ENCODE results near the gene TAF6L.
"Not testable (repeated sequence)": the region's sequence is repeated elsewhere in the genome, so short reads cannot be mapped to it uniquely, and the experiment has no call there.

The TAF6L gene, protein sequence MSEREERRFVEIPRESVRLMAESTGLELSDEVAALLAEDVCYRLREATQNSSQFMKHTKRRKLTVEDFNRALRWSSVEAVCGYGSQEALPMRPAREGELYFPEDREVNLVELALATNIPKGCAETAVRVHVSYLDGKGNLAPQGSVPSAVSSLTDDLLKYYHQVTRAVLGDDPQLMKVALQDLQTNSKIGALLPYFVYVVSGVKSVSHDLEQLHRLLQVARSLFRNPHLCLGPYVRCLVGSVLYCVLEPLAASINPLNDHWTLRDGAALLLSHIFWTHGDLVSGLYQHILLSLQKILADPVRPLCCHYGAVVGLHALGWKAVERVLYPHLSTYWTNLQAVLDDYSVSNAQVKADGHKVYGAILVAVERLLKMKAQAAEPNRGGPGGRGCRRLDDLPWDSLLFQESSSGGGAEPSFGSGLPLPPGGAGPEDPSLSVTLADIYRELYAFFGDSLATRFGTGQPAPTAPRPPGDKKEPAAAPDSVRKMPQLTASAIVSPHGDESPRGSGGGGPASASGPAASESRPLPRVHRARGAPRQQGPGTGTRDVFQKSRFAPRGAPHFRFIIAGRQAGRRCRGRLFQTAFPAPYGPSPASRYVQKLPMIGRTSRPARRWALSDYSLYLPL

DNA sequence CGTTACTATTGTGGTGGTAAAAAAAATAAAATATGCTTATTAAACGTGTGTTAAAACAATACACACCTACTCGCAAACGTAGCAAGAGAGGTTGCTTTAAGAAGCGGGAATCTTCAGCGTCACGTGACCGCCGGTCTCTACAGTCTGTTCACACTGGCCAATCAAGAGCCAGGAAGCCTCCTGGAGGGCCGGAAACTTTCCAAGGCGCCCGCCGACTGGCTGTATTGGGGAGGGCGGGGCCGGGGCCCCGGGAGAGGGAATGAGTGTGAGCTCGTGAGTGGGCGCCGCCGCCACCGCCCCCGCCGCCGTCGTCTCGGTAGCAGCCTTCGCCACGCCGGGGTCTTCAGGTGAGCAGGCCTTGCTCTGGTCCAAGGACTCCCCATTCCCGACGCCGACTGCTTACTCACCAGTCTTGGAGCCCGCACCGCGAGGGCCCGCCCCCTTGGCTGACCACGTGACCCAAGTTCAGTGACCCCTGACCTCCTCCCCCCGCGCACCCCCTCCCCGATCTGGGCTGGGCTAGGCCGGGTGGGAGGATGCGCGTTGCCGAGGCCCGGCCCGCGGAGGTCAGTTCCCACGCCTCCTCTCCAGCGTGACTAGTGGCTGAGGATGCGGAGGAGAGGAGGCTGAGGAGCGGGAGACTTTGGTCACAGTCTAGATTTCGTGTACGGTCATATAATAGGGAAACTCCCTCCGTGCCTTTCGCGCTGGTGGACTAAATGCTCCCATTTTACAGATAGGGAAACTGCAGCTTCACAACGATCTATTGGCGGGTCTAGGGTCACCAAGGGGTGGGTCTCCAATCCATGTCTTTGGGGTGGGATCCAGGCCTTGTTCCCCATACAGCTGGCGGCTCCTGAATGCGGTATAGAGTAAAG lies at the start of gene TAF6L:
Gene TAF6L (plus strand): TSS at position 253 of the 878 bp plus-strand sequence. CDS start 4,388 bp downstream, outside the sequence.
- peak; percentile 92 for DNase-seq (ENCODE audit: low read depth in 2 of 2)

DNA sequence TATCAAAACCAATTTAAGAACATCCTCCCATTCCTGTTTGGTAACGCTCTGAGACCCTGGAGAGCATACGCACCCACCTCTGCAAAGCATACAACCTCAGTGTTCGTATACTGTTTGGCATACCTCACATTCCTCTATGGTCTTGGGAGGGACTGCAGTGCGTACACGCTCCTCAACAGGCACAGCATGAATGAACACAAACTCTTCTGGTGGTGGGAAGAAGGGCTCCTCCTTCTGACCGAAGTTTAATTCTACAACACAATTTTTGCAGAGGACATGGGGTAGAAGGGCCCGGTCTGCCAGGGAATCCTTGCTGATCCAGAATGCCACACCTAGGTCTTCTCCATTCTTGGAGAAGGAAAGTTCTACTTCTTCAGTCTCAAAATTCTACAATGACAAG lies 49.2 kb upstream of the TAF6L start:
- DNase-seq (ENCODE audit: low read depth in 2 of 2) = no peak

DNA sequence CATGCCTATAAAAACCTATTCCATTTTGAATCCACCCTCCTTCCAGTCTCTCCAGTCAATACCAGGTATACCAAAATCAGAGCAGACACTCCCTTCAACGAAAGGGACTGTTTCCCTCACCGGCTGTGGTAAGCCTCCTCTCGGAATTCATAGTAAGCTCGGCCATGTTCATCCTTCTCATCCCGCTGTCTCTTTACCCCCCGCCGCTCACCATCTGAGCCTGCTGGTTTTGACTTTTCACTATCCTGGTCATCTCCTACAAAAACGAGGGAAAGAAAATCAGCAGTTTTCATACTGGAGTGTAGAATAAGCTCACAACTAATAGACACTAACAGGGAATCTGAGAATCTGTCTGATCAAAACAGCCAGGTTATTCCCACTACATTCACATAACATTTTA lies 47.0 kb upstream of the TAF6L start:
- no peak for DNase-seq (ENCODE audit: low read depth in 2 of 2)

DNA sequence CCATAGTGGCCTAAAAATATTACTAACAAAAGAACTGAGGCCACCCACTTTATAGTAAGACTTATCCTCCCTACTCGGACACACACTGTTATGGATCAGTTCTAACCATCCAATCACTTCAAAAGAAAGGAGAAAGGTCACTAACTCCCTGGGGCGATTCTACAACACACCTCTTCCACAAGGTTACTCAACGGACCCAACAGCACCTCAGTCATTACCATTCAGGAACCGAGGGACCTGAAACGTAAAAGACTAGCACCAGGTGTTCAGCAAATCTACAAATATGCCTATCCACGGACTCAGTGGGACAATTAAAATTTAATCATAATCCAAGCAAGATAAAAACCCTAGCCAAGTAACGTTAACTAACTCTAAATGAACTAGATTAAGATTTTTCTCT lies 45.5 kb upstream of the TAF6L start:
- DNase-seq (ENCODE audit: low read depth in 2 of 2) = no peak

DNA sequence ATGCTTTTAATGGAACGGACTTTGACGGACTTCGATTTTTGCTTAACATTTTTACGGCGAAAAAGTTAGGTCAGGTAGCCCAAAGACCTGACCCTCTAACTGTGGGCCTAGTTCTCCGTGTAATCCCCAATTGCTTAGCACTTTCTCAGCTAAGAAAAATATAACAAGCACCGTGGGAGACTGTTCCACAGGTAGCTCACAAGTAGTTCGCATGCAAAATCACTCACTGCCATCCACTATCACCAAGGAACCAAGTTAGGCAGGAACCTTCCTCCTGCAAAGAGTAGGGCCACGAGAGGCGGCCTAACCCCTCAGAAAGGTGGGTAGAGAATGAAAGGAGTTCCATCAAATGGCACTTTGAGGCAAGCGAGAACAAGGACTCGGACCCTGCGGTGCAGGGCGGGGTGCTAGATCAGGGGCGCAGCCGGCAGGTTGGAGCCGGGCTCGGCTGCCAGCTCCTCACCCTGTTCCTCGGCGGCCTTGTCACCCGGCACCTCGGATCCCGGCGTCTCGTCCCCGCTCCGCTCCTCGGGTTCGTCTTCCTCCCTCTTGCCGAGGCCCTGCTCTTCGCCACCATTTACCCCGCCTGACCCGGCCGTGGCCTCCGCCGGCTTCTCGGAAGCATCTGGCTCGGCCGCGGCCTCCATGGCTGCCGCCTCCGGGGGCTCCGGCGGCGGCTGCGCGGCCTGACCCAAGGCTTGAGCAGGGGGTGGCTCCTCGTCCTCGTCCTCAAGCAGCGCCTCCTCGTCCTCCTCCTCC lies 44.9 kb upstream of the TAF6L start:
- DNase-seq (ENCODE audit: low read depth in 2 of 2) = no peak

DNA sequence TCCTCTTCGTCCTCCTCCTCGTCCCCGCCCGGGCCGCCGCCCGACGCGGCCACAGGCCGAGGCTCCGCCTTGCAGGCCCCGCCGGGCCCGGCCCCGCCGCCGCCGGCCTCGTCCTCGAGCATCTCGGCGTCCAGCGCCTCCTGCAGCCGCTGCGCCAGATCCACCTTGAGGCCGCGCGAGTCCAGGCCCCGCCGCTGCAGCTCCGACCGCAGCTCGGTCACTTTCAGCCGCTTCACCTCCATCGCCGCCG lies 44.4 kb upstream of the TAF6L start:
- no peak for DNase-seq (ENCODE audit: low read depth in 2 of 2)

DNA sequence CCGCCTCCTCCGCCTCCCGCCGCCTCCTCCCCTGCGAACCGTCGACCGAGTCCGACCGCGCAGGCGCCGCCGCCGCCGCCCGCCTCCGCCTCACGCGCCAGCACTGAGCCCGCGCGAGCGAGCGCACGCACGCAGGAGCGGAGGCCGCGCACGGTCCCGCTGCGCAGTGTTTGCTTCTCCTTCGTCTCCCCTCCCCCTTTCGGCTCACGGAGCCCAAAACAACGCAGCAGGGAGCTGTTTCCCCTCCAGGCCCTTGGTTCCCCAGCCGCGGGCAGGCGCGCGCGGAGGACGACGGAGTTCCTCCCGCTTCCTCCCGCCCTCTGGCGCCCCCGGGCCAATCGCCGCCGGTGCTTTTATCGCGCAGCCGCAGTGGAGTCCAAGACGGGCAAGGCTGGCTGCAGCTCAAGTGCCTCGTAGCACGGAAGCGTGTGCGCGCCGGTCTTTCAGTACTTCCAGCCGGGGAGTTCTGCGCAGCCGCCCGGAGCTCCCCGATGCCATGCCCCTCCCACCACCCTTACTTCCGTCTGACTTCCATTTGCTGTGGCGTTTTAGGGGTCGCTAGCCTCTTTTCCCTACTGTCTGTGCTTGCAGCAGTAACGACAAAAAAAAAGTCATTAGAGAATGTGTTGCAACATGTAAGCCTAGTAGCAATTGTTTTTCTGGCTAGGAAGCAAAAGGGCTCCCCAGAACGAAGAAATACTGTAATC lies 43.9 kb upstream of the TAF6L start, which contains the start of gene HNRNPUL2:
Gene HNRNPUL2 (minus strand): TSS at position 293 of the 707 bp plus-strand sequence. CDS start 301 bp downstream, outside the sequence.
- DNase-seq (ENCODE audit: low read depth in 2 of 2) = peak; percentile 99

DNA sequence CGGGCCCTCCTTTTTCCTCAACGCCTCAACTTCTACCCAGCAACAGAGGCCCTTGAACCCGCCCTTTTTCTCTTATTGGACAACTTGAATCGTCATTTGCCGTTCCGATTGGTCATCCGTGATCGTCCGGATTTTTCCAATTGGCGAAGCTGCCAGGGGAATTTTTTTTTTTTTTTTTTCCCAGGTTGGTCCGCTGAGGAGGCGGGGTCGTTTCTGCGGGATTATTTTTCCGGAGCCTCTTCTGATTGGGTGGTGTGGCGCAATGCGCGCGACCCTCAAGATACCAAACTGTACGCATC lies 43.4 kb upstream of the TAF6L start:
- peak; percentile 74 to 76 for DNase-seq (ENCODE audit: low read depth in 2 of 2)

DNA sequence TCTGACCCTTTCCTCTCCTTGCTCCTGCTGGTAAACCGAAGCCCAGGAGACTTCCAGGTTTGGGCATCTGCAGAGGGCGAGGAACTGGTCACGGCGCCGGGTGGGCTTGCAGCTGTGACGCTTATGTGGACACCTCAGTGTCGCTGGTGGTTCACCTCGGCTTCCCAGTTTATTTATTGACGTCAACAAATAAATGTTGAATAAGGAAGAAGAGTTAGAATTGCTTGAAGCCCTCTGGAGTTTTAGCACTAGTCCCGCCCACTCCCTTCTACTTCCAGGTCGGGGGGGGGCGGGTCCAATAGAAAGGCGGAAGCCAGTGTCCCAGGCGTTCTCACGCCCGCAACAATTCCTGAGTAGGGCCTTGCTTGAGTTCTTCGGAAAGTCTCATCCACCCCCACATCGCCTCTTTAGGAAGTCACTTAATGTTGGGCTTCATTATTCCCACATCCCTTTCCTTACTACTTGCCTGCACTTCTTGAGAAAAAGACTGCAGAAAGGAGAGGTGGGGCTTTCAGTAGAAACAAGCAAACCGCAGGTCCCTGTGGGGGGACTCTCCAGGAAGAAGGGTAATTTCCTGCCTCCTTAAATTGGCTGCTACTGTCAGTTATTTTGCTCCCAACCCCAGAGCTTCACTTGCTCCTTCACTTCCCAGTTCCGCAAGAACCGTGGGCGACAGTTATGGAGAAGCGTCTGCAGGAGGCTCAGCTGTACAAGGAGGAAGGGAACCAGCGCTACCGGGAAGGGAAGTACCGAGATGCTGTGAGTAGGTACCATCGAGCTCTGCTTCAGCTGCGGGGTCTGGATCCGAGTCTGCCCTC lies 42.8 kb upstream of the TAF6L start, which contains the start of gene TTC9C:
Gene TTC9C (plus strand): TSS at position 316 of the 818 bp plus-strand sequence. CDS start 363 bp downstream, at position 679.
- DNase-seq (ENCODE audit: low read depth in 2 of 2) = peak; percentile 76 to 77

DNA sequence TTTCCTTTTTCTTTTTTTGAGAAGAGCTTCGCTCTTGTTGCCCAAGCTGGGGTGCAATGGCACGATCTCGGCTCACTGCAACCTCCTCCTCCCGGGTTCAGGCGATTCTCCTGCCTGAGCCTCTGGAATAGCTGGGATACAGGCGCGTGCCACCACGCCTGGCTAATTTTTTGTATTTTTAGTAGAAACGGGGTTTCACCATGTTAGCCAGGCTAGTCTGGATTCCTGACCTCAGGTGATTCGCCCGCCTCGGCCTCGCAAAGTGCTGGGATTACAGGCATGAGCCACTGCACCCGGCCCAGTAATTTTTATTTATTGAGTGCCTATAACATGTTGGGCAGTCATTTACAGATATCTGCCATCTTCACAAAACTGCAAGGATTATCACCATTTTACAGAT lies 41.1 kb upstream of the TAF6L start:
- not testable (repeated sequence) for DNase-seq (ENCODE audit: low read depth in 2 of 2)

DNA sequence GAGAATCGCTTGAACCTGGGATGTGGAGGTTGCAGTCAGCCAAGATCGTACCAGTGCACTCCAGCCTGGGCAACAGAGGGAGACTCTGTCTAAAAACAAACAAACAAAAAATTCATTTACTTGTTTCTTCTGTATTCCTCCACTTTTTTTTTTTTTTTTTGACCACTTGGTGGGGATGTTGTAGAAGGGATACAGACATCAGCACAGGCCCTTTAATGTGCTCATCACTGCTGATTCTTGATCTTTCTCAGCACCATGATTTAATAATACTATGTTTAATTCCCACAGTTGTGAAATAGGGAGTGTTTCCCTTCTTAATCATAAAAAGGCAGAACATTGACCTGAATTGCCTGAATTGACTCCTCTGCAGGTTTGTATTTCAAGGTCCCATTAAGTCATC lies 38.4 kb upstream of the TAF6L start:
- no peak for DNase-seq (ENCODE audit: low read depth in 2 of 2)

DNA sequence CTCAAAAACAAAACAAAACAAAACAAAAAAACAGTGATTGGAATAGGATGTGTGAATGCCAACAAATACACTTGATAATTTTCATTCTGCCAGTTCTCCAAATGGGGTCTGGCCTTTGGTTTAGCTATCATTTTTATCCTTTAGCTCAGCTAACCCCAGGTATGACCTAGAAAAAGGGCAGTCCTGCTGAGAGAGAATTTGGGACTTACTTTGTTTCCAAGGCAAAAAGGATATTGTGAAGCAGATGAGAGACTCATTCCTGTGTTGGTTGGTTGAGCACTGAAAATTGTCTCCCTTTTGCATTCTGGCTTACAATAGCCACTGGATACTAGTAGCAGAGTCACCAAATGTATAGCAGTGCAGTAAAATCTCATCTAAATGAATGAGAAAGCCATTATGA lies 34.0 kb upstream of the TAF6L start:
- no peak for DNase-seq (ENCODE audit: low read depth in 2 of 2)

DNA sequence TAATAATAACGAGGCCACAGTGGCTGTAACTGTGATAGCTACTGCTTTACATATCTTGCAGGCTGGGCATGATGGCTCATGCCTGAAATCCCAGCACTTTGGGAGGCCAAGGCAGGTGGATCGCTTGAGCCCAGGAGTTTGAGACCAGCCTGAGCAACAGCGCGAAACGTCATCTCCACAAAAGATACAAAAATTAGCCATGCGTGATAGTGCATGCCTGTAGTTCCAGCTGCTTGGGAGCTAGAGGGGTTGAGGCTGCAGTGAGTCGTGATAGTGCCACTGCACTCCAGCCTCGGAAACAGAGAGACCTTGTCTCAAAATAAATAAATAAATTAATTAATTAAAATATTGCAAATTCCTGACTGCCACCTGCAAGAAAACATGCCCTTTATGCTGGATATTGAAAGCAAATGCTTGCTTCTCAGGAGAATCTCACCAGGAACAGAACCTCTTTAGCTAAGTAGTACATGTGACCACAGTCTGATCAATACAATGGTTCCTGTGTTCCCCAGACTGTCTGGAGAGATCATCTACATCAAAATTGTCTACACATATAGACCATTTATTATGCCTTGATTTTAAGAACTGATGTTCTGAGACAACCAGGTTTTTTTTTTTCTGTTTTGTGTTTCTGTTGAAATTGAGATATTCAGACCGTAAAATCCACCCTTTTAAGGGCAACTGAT lies 23.6 kb upstream of the TAF6L start:
- no peak for DNase-seq (ENCODE audit: low read depth in 2 of 2)

DNA sequence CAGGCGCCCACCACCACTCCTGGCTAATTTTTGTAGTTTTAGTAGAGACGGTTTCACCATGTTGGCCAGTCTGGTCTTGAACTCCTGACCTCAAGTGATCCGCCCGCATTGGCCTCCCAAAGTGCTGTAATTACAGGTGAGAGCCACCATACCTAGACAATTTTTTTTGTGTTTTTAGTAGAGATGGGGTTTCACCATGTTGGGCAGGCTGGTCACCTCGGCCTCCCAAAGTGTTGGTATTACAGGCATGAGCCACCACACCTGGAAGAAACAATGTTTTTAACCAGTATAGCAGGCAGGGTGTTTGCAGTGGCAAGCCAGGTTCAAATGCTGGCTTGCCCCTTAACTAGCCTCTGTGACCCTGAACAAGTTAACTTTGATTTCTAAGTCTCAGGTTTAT lies 21.3 kb upstream of the TAF6L start:
- DNase-seq (ENCODE audit: low read depth in 2 of 2) = not testable (repeated sequence)

DNA sequence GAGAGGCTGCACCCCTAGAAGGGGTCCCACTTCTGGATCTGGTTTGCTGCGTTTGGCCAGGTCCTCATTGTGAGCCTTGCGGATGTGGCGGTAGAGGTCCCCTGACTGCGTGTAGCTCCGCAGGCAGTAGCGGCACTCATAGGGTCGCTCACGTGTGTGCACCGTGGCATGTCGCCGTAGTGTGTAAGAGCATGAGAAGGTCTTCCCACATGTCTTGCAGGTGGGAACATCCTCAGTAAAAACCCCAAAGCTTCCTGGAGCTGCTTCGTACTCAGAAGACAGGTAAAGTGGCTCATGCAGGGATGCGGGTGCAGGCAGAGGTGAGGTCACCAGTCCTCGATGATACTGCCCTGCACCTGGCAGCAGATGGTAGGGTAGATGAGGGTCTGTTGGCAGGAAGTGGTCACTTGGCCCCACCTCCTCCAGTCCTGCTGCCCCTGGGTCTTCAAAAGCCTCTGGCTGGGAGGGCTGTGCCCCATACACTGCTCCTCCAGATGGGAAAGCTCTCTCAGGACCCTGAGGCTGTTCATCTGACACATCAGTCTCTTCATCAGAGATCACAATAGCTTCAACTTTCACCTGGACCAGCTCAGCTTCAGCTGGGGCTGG lies 18.9 kb upstream of the TAF6L start:
- no peak for DNase-seq (ENCODE audit: low read depth in 2 of 2)

DNA sequence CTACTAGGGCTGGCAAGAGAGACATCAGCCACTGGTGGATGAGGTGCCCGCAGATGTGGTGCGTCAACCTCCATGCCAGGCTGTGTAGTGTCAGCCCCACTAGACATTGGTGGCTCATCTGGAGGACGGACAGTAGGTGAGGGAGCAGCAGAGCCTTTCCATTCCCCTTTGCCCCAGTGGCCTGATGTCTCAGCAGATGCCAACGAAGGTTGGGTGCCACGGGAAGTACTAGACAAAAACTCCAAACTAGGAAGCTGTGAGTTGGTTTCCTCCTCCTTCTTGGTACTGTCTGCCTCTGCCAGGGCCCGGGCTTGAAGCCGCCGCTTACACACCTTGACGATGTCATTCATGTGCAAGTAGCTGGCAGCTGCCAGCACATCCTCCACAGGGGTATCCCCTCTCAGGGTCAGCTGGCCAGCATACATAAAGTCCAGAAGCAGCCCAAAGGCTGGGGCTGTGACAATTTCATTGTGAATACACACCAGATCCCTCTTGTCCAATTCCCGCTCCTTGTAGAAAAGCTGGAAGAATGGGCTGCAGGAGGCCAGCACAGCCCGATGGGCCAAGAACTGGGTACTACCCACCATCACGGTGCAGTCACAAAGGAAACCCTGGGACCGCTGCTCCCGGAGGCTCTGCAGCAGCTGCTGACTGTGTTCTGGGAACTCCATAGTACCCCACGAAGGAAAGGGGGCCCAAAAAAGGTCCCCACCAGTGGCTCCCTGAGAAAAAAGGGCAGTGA lies 18.0 kb upstream of the TAF6L start:
- no peak for DNase-seq (ENCODE audit: low read depth in 2 of 2)

DNA sequence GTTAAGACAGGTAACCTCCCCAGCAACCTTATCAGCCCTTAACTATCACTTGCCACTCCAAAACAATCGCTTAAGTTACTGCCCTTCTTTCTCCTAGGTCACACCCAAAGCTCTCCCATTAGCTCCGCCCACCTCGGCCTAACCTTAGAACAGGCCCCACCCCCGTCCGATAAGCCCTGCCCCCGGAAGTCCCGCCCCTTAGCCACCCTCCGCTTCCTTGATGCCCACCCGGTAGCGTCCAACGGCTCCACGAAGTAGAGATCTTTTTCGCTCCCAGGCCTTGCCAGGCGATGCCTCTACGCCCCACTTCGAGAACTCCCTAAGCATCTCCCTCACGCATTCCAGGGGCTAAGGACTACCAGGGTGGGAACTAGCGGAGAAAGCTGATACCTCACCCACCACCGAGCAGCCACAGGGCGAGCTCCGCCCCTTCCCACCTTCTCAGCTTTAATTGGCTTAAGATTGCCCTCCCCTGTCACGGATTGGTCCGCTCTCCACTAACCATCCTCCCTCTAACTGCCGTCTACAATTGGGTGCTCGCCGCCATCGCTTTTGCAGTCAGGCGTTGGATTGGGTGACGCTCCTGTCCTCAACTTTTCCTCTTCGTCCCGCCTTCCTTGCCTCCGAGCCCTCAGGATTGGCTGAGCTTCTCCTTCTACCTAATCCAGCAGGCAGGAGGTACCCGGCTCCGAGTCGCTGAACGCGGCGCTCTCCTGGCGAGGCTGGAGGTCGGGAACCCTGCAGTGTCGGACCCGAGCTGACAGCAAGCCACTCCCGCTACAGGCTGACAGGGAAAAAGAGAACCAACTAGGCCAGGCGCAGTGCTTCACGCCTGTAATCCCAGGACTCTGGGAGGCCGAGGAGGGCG lies 17.2 kb upstream of the TAF6L start, which contains the start of gene ZBTB3:
Gene ZBTB3 (minus strand): TSS at position 425 of the 868 bp plus-strand sequence. CDS start 496 bp downstream, outside the sequence.
- DNase-seq (ENCODE audit: low read depth in 2 of 2) = peak; percentile 91 to 93

Measured in stimulated activated CD8-positive, alpha-beta memory T cell treated with anti-CD3 and anti-CD28 coated beads, Interleukin-15, amount 100 ng/mL, for 48 hours (primary cell).